ENCODE results near the gene DQX1. TPM values are rescaled to one million over a fixed set of nuclear protein-coding genes. Genes with fewer than 3 reads are reported as not detected.

DQX1 gene
- total RNA-seq, 1 donor from 2014 or later = 9.6 TPM

DNA sequence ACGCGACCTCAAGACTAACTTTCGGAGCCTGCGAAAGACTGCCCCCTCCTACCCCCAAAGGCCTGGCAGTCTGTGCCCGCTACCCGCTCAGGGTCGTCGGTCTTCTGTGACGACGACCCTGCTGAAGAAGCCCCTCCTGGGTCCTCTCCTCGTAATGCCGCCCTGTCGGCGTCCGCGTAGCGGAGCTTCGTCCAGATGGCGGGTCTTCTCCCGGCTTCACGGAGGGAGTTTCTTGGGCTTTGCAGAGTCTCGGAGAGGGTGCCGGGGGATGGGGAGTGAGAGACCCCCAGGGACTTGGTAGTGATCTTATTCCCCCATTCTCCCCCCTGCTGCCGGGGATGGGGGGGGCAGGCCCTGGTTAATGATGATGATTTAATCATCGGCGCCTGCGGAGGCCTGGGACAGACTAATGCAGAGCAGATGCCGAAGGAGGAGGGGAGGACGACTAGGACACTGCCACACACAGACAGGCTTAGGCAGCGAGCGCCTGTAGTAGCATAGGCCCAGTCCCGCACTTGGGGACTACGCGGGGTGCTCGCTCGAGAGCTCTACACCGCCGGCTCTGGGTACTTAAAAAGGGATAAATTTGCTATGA, 18.0 kb downstream of the DQX1 start:
- no peak for DNase-seq (ENCODE audit: extremely low spot score in 2 of 2)
- H3K27me3 ChIP-seq = peaks cover 10% of the 10 kb centered on the region
- no peaks in the 10 kb centered on the region for H3K9me3 ChIP-seq
- peaks cover 0 to 21% of the 10 kb centered on the region in 2 donors for H3K36me3 ChIP-seq
- peak overlapping the region; percentile 76 to 91 for H3K4me3 ChIP-seq
- H3K4me1 ChIP-seq = peaks cover 44% of the 10 kb centered on the region
- intact Hi-C loops (cut with DNase I) = no loop called here
- TF ChIP-seq, protein P1, sequence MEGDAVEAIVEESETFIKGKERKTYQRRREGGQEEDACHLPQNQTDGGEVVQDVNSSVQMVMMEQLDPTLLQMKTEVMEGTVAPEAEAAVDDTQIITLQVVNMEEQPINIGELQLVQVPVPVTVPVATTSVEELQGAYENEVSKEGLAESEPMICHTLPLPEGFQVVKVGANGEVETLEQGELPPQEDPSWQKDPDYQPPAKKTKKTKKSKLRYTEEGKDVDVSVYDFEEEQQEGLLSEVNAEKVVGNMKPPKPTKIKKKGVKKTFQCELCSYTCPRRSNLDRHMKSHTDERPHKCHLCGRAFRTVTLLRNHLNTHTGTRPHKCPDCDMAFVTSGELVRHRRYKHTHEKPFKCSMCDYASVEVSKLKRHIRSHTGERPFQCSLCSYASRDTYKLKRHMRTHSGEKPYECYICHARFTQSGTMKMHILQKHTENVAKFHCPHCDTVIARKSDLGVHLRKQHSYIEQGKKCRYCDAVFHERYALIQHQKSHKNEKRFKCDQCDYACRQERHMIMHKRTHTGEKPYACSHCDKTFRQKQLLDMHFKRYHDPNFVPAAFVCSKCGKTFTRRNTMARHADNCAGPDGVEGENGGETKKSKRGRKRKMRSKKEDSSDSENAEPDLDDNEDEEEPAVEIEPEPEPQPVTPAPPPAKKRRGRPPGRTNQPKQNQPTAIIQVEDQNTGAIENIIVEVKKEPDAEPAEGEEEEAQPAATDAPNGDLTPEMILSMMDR (IDR thresholded peaks at IDR 0.05) = no peak
- no peak for TF ChIP-seq POLR2A (IDR thresholded peaks at IDR 0.05)
- no peak for TF ChIP-seq POLR2AphosphoS5 (IDR thresholded peaks at IDR 0.05; ENCODE audit: insufficient read depth in 1 of 2, low read depth in 1 of 2)
- H3K27ac ChIP-seq = peak overlapping the region; percentile 98

- intact Hi-C loops (cut with DNase I) = no loop called here
- Histone ChIP-seq H3K36me3 (peaks cover 0 to 21% of the 10 kb centered on the region in 2 donors), H3K27me3 (peaks cover 6% of the 10 kb centered on the region), H3K4me3 (peak within 1 kb of the TSS; percentile 76 to 91), H3K9me3 (no peaks in the 10 kb centered on the region), H3K27ac (peak within 1 kb of the TSS; percentile 98), H3K4me1 (peaks cover 51% of the 10 kb centered on the region)
- TF ChIP-seq POLR2AphosphoS5 (IDR thresholded peaks at IDR 0.05; ENCODE audit: insufficient read depth in 1 of 2, low read depth in 1 of 2) (peak; percentile 85 to 93), POLR2A (IDR thresholded peaks at IDR 0.05) (no peak)
- TF ChIP-seq, protein P1 (IDR thresholded peaks at IDR 0.05) = peak in 1 of 3 experiments; percentile 20
- peak in 1 of 2 donors; percentile 98 for DNase-seq (ENCODE audit: extremely low spot score in 2 of 2)
Measured at GRCh38 chr2:74507145-74507925, 18.7 kb downstream of the DQX1 start, which contains the start of gene PCGF1. TSS of gene PCGF1 (minus strand) at chr2:74507695. CDS start at chr2:74507668, 27 bp downstream.

- H3K27me3 ChIP-seq = no peaks in the 10 kb centered on the region
- TF ChIP-seq, protein P1 (IDR thresholded peaks at IDR 0.05) = no peak
- TF ChIP-seq POLR2AphosphoS5 (IDR thresholded peaks at IDR 0.05; ENCODE audit: insufficient read depth in 1 of 2, low read depth in 1 of 2) = no peak
- TF ChIP-seq POLR2A (IDR thresholded peaks at IDR 0.05) = no peak
Measured at GRCh38 chr2:74505448-74506246, 20.4 kb downstream of the DQX1 start.

DNA sequence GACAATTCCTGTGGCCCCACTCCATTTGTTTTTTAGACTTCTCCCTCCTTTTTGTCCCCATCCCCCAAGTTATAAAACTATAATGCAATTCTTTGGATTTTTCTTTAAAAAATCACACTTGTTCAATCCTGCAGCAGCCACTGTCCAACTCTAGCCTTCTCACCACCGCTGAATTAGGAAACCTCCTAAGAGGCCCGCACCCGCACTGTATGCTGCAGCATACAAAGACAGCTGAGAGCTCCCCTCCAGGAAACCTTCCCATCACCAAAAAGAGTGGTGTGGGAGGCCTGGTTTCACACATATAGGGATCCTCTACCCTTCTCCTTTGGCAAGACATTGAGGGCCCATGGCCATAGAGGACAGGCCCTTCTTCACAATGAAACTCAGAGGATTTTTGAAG, 21.4 kb downstream of the DQX1 start:
- Histone ChIP-seq H3K4me1 (peaks cover 57% of the 10 kb centered on the region), H3K27me3 (no peaks in the 10 kb centered on the region), H3K36me3 (peaks cover 0 to 21% of the 10 kb centered on the region in 2 donors), H3K9me3 (no peaks in the 10 kb centered on the region), H3K4me3 (no peak overlapping the region), H3K27ac (no peak overlapping the region)
- intact Hi-C loops (cut with DNase I) = no loop called here
- TF ChIP-seq, protein P1 (IDR thresholded peaks at IDR 0.05) = no peak
- TF ChIP-seq POLR2AphosphoS5 (IDR thresholded peaks at IDR 0.05; ENCODE audit: insufficient read depth in 1 of 2, low read depth in 1 of 2) (no peak), POLR2A (IDR thresholded peaks at IDR 0.05) (no peak)
- no peak for DNase-seq (ENCODE audit: extremely low spot score in 2 of 2)

More at GRCh38 chr2:74505448-74506246, 20.4 kb downstream of the DQX1 start:
- no peak for DNase-seq (ENCODE audit: extremely low spot score in 2 of 2)
- Histone ChIP-seq H3K4me3 (no peak overlapping the region), H3K4me1 (peaks cover 55% of the 10 kb centered on the region), H3K36me3 (peaks cover 0 to 21% of the 10 kb centered on the region in 2 donors), H3K27ac (no peak overlapping the region), H3K9me3 (no peaks in the 10 kb centered on the region)
- intact Hi-C loops (cut with DNase I) = no loop called here
